ENCODE measurements around the gene SLIT3.

The SLIT3 gene

GRCh38 chr5:169029661-169030274 is 271.2 kb downstream of the SLIT3 start:
- DNase-seq (ENCODE audit: low read depth), result no peak
- TF ChIP-seq CTCF (IDR thresholded peaks at IDR 0.05; ENCODE audit: insufficient read depth, low read depth, low read length, missing control alignments), result no peak
- no peak overlapping the region for H3K4me3 ChIP-seq (ENCODE audit: low read depth, low read length)

GRCh38 chr5:169029037-169029436 is 271.9 kb downstream of the SLIT3 start:
- TF ChIP-seq CTCF (IDR thresholded peaks at IDR 0.05; ENCODE audit: insufficient read depth, low read depth, low read length, missing control alignments), result no peak
- no peak for DNase-seq (ENCODE audit: low read depth)
- no peak overlapping the region for H3K4me3 ChIP-seq (ENCODE audit: low read depth, low read length)

- no peak overlapping the region for H3K4me3 ChIP-seq (ENCODE audit: low read depth, low read length)
- DNase-seq (ENCODE audit: low read depth), result no peak
- TF ChIP-seq CTCF (IDR thresholded peaks at IDR 0.05; ENCODE audit: insufficient read depth, low read depth, low read length, missing control alignments), result no peak
These were observed 273.4 kb downstream of the SLIT3 start for GRCh38 chr5:169027501-169028061.

GRCh38 chr5:169025491-169025890 is 275.4 kb downstream of the SLIT3 start:
- no peak overlapping the region for H3K4me3 ChIP-seq (ENCODE audit: low read depth, low read length)
- no peak for DNase-seq (ENCODE audit: low read depth)
- TF ChIP-seq CTCF (IDR thresholded peaks at IDR 0.05; ENCODE audit: insufficient read depth, low read depth, low read length, missing control alignments), result no peak

GRCh38 chr5:169024421-169024820 is 276.5 kb downstream of the SLIT3 start:
- TF ChIP-seq CTCF (IDR thresholded peaks at IDR 0.05; ENCODE audit: insufficient read depth, low read depth, low read length, missing control alignments), result no peak
- DNase-seq (ENCODE audit: low read depth), result no peak

GRCh38 chr5:169022718-169023117 is 278.2 kb downstream of the SLIT3 start:
- no peak overlapping the region for H3K4me3 ChIP-seq (ENCODE audit: low read depth, low read length)
- TF ChIP-seq CTCF (IDR thresholded peaks at IDR 0.05; ENCODE audit: insufficient read depth, low read depth, low read length, missing control alignments), result no peak
- no peak for DNase-seq (ENCODE audit: low read depth)

More at GRCh38 chr5:169024421-169024820, 276.5 kb downstream of the SLIT3 start:
- no peak overlapping the region for H3K4me3 ChIP-seq (ENCODE audit: low read depth, low read length)

- no peak overlapping the region for H3K4me3 ChIP-seq (ENCODE audit: low read depth, low read length)
- no peak for TF ChIP-seq CTCF (IDR thresholded peaks at IDR 0.05; ENCODE audit: insufficient read depth, low read depth, low read length, missing control alignments)
- DNase-seq (ENCODE audit: low read depth), result no peak
These were observed 280.8 kb downstream of the SLIT3 start for GRCh38 chr5:169020102-169020501.

All from GM12865 (cell line).